ENCODE results near the gene GINS1. TPM values are rescaled to one million over a fixed set of nuclear protein-coding genes. Genes with fewer than 3 reads are reported as not detected.

Gene GINS1
- total and polyA plus RNA-seq, 12 donors, result 0.30 to 7.0 (median 1.2) TPM

- Histone ChIP-seq H3K9me3 (replicated peaks in 1 of 3) (no peaks in the 10 kb centered on the region), H3K27me3 (no peaks in the 10 kb centered on the region), H3K4me1 (replicated peaks in 1 of 2) (no peaks in the 10 kb centered on the region), H3K4me3 (no peak overlapping the region), H3K27ac (no peak overlapping the region), H3K36me3 (replicated peaks in 1 of 2) (peaks cover 0 to 23% of the 10 kb centered on the region in 2 donors)
- TF ChIP-seq POLR2A (IDR thresholded peaks at IDR 0.05), result no peak
- TF ChIP-seq CTCF (IDR thresholded peaks at IDR 0.05), result no peak
- 68 to 91% (median 83%) methylated on average over 8 to 12 of the region's 12 CpGs for WGBS, 4 donors
- intact Hi-C loops (cut with DNase I), result no loop called here
- DNase-seq, result no peak
Measured at GRCh38 chr20:25459916-25460535, 52.6 kb downstream of the GINS1 start.

DNA sequence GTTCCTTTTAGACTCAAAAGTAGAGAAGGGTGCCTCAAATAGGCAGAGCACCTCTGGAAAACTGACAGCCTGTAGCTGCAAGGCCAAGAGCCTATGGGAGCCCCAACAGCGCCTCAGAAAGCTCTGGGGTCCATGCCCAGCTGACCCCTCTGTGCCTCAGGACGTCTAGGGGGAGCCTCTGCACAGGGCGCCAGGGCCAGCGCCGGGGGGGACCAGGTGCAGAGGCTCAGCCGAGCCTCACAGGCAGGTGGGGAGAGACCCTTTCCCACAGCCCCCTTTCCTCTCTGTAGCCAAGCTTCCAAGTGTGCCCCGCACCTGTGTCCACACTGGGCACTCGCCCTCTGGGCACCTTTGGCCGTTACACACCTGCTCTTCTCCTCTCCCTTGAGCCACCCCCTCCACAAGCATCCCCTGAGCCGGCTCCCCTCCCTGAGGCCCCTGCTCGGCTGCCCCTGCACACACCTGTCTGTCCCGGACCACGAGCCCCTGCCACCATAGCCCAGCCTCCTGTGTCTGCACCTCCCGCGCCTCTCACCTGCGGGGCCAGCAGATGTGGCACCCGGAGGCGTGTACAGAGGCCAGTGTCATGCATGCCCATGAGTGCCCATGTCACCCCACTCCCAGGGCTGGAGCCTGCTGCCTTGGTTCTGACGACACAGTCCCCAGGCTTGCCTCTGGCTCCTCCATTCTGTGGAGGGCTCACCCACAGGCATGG is 53.2 kb downstream of the GINS1 start:
- no peak for DNase-seq
- no peak overlapping the region for H3K4me3 ChIP-seq
- intact Hi-C loops (cut with DNase I), result no loop called here
- H3K27ac ChIP-seq, result no peak overlapping the region
- H3K36me3 ChIP-seq (replicated peaks in 1 of 2), result peaks cover 0 to 17% of the 10 kb centered on the region in 2 donors
- WGBS, 4 donors, result 91 to 98% (median 92%) methylated on average over 7 to 19 of the region's 19 CpGs
- no peaks in the 10 kb centered on the region for H3K4me1 ChIP-seq (replicated peaks in 1 of 2)
- H3K27me3 ChIP-seq, result no peaks in the 10 kb centered on the region
- H3K9me3 ChIP-seq (replicated peaks in 1 of 3), result no peaks in the 10 kb centered on the region
- TF ChIP-seq POLR2A (IDR thresholded peaks at IDR 0.05) (no peak), CTCF (IDR thresholded peaks at IDR 0.05) (no peak)

DNA sequence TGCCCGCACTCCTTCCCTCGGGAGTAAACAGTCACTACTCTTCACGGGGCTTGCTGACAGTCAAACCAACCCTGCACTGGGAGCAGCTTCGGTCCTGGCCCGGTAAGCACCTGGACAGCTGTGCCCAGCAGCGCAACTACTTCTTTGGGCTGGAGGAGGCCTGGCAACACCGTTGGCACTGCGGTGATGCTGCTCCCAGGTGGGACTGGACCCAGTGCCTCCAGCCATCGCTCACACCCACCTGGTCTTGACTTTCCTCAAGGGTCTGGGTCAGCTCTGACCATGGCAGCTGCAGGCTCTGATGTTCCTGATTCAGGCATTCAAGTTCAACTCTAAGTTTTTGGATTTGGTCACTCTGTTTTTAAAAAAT is 53.8 kb downstream of the GINS1 start:
- no peak overlapping the region for H3K4me3 ChIP-seq
- H3K27ac ChIP-seq, result no peak overlapping the region
- DNase-seq, result no peak
- 63 to 95% (median 84%) methylated on average over 4 to 9 of the region's 9 CpGs for WGBS, 4 donors
- intact Hi-C loops (cut with DNase I), result no loop called here
- no peaks in the 10 kb centered on the region for H3K27me3 ChIP-seq
- H3K36me3 ChIP-seq (replicated peaks in 1 of 2), result peaks cover 0 to 19% of the 10 kb centered on the region in 2 donors
- no peak for TF ChIP-seq POLR2A (IDR thresholded peaks at IDR 0.05)
- TF ChIP-seq CTCF (IDR thresholded peaks at IDR 0.05), result no peak
- no peaks in the 10 kb centered on the region for H3K9me3 ChIP-seq (replicated peaks in 1 of 3)
- no peaks in the 10 kb centered on the region for H3K4me1 ChIP-seq (replicated peaks in 1 of 2)

DNA sequence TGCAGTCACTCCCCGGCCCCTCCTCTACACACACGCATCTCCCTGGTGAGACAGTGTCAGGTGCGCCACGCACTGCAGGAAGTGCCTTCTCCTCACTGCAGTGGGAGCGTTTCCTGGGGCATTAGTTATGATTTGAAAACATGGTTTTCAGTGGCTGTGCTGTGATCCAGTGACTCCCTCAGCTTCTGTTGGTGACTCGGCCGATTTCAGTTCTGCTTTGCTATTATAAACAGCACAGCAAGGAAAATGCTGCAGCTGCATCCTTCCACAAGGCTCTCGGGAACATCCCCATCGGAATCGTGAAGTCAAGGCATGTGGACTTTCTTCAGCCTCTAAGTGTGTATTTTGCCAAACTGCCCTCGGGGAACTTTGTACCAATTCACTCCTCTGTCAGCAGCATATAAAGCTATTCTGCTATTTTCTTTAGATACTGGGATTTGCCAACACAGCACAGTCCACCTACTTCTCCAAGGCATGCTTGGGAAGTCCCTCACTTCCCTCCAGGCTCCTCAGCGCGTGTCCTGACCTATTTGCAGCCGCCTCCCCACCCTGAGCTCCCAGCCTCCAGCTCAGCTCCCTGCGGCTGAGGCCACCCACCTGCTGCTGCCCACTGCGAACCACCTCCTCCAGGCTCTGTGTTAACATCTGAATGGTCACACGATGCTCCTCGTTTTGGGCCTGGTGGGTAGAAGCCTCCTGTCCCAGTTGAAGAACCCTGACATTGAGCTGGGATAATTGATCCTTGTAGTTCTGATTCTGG is 54.5 kb downstream of the GINS1 start:
- Histone ChIP-seq H3K4me1 (replicated peaks in 1 of 2) (no peaks in the 10 kb centered on the region), H3K27me3 (no peaks in the 10 kb centered on the region), H3K27ac (no peak overlapping the region), H3K36me3 (replicated peaks in 1 of 2) (peaks cover 0 to 26% of the 10 kb centered on the region in 2 donors), H3K9me3 (replicated peaks in 1 of 3) (no peaks in the 10 kb centered on the region), H3K4me3 (no peak overlapping the region)
- peak in 1 of 7 donors; percentile 21 for DNase-seq
- 81 to 85% (median 82%) methylated on average over 15 to 18 of the region's 18 CpGs for WGBS, 4 donors
- intact Hi-C loops (cut with DNase I), result no loop called here
- no peak for TF ChIP-seq CTCF (IDR thresholded peaks at IDR 0.05)
- TF ChIP-seq POLR2A (IDR thresholded peaks at IDR 0.05), result no peak
